DMS79 (cell line): ENCODE data around the gene S1PR3.

Experiments
- DNase-seq: peaks from one replicate; lab custom pipeline; 2025; lab: John Stamatoyannopoulos, UW

S1PR3 gene

DNA sequence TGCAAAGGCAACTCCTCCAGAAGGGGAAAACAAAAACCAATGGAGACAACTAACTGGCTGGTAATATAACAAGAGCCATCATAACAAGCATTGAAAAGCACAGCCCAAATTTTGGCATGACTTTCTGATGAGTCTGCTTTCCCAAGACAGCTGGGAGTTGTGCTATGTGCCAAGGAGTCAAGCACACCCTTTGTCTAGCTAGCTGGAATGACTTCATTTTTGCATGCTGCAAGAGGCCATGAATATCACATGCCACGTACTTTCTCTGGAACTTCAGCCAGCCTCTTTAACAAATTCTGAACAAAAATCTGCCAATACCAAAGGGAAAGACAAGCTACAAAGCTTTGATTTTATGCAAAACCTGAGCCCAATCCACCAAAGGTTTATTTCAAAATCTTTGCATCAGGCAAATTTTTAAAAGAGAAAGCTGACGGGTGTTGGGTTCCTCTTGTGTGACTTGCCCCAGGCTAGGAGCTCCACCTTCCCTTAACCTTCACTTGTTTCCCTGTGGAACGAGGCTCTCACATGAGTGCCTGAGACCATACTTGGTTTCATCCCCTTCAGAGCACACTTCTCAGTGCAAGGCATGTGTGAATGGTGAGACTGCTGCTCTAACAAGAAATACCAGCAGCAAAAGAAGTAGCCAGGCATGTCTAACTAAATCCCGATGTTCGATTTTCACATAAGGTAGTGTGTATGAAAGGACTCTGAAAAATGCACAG is 47.3 kb downstream of the S1PR3 start:
- DNase-seq, result no peak

DNA sequence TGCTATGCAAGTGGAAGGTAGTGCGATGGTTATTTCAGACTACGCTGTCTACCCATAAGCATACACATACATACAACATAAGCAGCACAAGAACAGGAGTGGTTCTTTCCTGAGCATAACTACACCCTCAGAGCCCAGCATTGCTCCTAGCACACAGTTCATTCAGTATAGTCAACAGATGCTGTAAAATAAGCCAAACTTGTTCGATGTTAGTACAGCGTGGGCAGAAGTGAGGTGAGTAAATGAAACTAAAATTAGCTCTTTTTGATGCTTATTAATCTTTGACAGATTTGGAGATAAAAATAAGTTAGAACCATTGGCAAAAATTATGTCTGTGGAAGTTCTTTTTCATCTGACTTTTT is 47.8 kb downstream of the S1PR3 start:
- no peak for DNase-seq

DNA sequence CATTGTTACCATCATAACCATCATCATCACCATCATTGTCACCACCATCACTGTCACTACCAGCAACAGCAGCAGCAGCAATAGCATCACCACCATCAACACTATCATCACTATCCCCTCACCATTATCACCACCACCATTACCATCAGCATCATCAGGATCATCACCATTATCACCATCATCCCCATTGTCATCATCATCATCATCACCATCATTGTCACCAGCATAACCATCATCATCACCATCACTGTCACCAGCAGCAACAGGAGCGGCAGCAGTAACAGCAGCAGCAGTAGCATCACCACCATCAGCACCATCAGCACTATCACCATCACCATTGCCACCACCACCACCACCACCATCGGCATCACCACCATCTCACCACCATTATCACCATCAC is 48.4 kb downstream of the S1PR3 start:
- DNase-seq, result no peak

DNA sequence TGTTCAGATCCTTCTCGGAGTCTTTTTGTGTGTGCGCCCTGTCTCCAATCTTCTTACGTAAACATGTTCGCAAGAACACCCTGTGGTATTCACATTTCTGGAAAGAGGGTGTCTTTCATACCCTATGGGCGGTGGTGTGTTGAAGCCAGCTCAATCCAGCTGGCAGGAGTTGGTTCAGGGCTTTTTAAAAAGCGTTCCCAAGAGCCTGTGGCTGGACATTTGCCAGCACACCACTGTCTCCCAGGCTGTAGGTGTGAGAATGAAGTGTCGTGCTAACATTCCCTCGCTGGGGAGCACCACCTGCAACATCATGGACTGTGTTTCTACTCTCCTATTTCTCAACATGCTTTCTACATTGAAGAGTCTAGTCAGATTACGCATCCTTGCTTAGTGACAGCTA is 51.7 kb downstream of the S1PR3 start:
- DNase-seq, result no peak

DNA sequence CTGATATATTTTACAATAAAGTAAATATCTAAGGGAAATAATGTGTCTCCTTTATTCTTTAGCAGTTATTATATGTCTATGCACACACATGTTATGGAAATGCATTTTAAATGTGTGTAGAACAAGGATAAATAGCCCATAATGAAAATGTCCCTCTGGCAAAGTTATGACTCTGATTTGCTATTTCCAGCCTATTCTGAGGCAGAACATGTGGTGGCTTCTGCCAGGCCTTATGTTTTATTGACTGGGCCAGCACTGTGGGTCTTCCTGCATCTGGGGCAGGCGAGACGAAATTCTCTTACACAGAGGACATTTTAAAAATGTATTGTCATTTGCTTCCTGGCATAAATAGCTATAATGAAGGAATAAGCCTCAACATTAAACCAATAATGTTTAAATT is 52.8 kb downstream of the S1PR3 start:
- DNase-seq, result no peak

DNA sequence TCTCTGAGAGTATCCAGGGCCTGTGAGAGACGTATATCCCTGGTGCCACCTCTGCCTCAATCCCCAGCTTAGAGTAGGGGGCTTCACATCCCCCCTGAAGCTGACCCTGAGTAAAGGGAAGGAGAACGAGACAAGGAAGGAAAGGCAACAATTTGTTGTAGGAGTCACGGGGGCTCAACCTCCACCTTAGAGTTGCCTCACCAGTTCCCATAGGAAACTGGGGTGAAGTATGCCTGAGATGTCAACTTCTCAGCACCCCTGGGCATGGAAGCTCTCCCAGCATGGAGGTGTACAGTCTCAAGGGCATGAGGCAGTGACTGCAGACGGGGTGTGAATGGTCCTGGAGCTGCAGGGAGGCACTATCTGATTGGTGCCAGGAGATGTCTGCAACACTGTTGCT is 53.6 kb downstream of the S1PR3 start:
- DNase-seq, result no peak

DNA sequence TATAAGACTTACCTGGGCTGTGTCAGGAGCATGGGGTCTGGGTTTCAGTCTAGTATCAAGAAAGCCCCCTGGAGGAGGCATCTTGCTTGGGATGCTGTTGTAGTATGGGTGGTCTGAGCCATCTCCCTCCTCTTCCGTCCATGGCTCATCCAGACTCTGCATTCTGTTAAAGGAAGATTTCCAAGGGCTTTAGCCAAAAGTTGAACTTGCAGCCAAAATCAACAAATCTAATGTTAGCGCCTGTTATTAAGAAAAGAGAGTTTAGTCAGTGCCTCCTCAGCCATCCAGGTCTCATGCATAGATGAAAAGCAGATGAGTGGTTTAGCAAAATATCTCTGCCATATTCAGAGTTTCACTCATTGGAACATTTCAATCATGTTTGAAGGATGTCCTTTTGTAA is 55.6 kb downstream of the S1PR3 start:
- no peak for DNase-seq

DNA sequence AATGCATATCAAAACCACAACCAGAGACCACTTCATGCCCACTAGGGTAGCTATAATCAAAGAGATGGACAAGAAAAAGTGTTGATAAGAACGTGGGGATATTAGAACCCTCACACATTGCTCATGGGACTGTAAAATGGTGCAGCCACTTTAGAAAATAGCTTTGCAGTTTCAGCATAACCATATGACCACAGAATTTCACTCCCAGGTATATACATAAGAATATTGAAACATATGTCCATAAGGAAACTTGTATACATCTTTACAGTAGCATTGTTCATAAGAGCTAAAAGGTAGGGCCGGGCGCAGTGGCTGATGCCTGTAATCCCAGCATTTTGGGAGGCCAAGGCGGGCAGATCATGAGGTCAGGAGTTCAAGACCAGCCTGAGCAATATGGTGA is 56.4 kb downstream of the S1PR3 start:
- DNase-seq, result no peak

DNA sequence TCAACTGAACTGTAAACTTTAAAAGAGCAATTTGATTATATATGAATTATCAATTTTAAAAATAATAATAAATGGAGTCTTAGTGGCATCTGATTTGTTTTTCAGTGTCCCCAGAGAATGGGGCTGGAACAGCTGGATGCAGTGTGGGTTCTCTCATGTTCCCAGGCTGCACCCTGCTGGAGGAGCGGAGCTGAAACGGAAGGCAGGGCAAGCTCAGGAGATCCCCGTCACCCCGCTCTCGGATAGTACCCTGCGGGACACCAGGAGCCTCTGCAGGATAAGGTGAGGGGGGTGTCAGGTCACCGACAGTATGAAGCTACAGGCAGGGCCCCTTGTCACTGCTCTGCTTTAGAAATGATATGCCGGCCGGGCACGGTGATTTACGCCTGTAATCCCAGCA is 57.3 kb downstream of the S1PR3 start:
- no peak for DNase-seq

DNA sequence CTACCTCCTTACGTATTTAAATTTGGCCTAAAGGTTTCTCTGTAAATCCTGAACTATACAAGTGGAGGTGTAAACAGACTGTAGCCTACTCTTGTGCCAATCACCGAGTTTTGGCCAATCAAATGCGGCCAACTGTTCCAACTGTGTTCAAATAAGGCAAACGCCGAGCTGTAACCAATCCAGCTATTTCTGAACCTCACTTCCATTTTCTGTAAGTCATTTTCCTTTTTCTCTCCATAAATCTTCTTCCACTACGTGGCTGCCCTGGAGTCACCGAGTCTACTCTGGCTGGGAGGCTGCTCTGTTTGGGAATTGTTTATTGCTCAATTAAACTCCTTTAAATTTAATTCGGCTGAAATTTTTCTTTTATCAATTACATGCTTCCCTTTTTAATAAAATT is 58.4 kb downstream of the S1PR3 start:
- no peak for DNase-seq

DNA sequence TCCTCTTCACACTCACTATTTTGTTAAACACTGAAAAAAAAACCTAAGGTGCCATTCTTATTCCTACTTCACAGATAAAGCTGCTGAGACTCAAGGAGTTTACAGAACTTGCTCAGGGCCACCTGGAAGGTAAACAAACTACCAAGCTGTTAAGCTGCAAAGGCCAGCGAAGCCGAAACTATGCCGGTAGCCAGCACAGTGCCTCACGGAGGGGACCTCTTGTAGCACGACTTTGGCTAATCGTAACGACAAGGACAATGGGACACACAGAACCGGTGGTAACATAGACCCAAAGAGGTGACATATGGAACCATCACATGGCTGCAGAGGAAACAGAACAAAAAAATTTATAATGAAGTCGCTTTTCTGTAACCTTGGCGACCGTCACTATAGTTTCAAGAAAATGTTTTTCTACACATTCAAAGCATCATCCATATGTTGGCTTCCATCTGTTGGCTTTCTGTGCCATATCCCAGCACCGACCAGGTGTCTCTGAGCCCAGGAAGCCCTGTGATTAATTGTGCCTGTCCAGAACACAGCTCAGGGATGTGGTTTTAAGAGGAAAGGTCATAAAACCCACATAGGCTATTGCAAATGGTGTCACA is 60.3 kb downstream of the S1PR3 start:
- DNase-seq, result no peak

DNA sequence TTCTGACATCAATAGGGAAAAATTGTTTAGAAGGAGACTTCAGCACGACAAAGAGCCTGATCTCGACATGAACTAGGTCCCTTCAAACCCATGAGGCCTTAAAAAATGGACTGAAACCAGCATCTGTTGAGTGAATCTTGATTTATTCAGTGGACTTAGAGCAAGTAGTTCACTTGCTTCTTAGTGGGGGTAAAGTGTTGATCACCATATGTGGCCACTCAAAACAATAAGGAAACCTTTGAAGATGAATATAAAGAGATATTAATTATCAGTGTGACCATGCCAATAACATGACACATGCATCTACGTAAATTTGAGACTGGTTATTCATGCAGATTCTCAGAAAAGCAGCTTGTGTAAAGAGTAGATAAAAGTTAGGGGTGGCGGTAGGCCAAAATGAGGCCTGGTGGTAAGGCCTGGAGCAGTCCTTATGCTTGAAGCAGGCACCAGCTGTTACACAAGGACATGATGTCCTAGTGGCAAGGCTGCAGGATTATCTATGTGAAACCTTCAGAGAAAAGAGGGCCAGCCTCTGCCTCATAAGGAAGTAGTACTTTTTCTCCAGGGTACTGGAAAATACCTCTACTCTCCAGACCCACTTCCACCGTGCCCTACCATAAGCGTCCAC is 61.3 kb downstream of the S1PR3 start:
- DNase-seq, result no peak

DNA sequence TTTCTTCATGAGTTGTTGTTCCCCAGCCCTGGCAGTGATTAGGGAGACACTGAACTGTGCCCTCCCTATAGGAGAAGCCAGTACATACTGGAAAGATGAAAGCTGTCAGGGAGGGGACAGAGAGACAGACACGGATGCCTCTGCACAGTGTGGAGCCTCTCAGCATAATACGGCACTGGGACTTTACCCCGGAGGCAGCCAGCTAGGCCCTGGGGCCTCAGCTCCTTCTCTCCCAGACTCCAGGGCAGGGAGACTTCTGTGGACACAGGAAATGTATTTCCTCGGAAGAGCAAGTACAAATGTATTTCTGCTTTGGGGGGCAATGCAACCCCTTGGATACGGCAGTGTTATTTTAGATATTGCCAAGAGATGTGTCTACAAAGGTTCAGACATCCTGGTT is 62.0 kb downstream of the S1PR3 start:
- DNase-seq, result no peak
